ENCODE measurements around the gene DOK7. TPM values are rescaled to one million over a fixed set of nuclear protein-coding genes. Genes with fewer than 3 reads are reported as not detected.

The DOK7 gene
- total and polyA plus RNA-seq, 2 donors (not counting 3 experiments of a cell fraction or from before 2014, with no cell fraction given): not detected

GRCh38 chr4:3475041-3475712 is 12.1 kb downstream of the DOK7 start:
- Histone ChIP-seq H3K9me1 (replicated peaks; ENCODE audit: control insufficient read depth, extremely low read depth, insufficient read depth, low read length) (no peaks in the 10 kb centered on the region), H3K4me1 (ENCODE audit: control insufficient read depth, extremely low read depth, insufficient read depth, low read length) (no peaks in the 10 kb centered on the region), H3K4me3 (replicated peaks in 1 of 3; ENCODE audit: insufficient read depth in 1 of 3, low read depth in 1 of 3, low read length in 3 of 3) (no peak overlapping the region), H3K27ac (ENCODE audit: insufficient read depth, low read depth, low read length) (no peak overlapping the region), H3K9me3 (replicated peaks; ENCODE audit: control insufficient read depth, insufficient read depth, low read length) (no peaks in the 10 kb centered on the region), H3K9ac (replicated peaks; ENCODE audit: extremely low read depth, insufficient read depth, low read length) (no peak overlapping the region), H3K4me2 (ENCODE audit: insufficient read depth, low read length) (no peak overlapping the region), H4K20me1 (replicated peaks; ENCODE audit: control insufficient read depth, extremely low read depth, insufficient read depth, low read length) (no peaks in the 10 kb centered on the region), H2AFZ (ENCODE audit: low read depth, low read length) (no peak overlapping the region), H3K36me3 (ENCODE audit: control insufficient read depth in 2 of 2, extremely low read depth in 1 of 2, insufficient read depth in 2 of 2, low read length in 2 of 2) (no peaks in the 10 kb centered on the region), H3K27me3 (ENCODE audit: control insufficient read depth in 2 of 2, insufficient read depth in 2 of 2, low read length in 2 of 2) (no peaks in the 10 kb centered on the region), H3K79me2 (ENCODE audit: control insufficient read depth, insufficient read depth, low read length) (no peaks in the 10 kb centered on the region)
- DNase-seq (ENCODE audit: low read depth, low spot score): no peak
- intact Hi-C loops (cut with micrococcal nuclease) (no loop called here), dilution Hi-C loops (cut with MboI; ENCODE audit: extremely low pct_ligation_motif_present, low sequenced_read_pairs) (no loop called here)
- BruUV-seq (replicated peaks): no TSS peak
- ChIA-PET CTCF (interaction anchor here (0.6 to 1.0 kb wide), 2 partner anchors 401 to 415 kb away, joined by 3 to 6 read pairs; partner anchors contain the start of genes HTT and HTT-AS), POLR2A (no interaction called here)
- TF ChIP-seq EZH2 (IDR thresholded peaks at IDR 0.05; ENCODE audit: borderline replicate concordance, low read depth, low read length, severe bottlenecking) (no peak), FOS (IDR thresholded peaks at IDR 0.05; ENCODE audit: borderline replicate concordance, insufficient read depth, low read length) (no peak), POLR2AphosphoS5 (IDR thresholded peaks at IDR 0.05; ENCODE audit: insufficient read depth, low read depth, low read length) (no peak), MYC (IDR thresholded peaks at IDR 0.05; ENCODE audit: low read depth, low read length) (no peak), POLR2A (IDR thresholded peaks at IDR 0.05; ENCODE audit: low read depth, low read length) (no peak), JUN (IDR thresholded peaks at IDR 0.05; ENCODE audit: borderline replicate concordance, insufficient read depth, insufficient read length, low read depth) (no peak), CTCF (IDR thresholded peaks at IDR 0.05; ENCODE audit: extremely low read depth in 1 of 2, insufficient read depth in 1 of 2, low read depth in 1 of 2, low read length in 2 of 2) (no peak), GATA2 (IDR thresholded peaks at IDR 0.05; ENCODE audit: insufficient read depth, insufficient read length, low read depth, low read length) (no peak)
- TF ChIP-seq, protein P1, sequence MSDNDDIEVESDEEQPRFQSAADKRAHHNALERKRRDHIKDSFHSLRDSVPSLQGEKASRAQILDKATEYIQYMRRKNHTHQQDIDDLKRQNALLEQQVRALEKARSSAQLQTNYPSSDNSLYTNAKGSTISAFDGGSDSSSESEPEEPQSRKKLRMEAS (IDR thresholded peaks at IDR 0.05; ENCODE audit: insufficient read depth, insufficient read length): no peak
- no peak for FAIRE-seq

Data from endothelial cell of umbilical vein (primary cell).